Measurements from ENCODE around the gene TRIM43B. TPM values are rescaled to one million over a fixed set of nuclear protein-coding genes. Genes with fewer than 3 reads are reported as not detected.

The TRIM43B gene
- total RNA-seq, 1 donor from 2014 or later, result not detected

Other genes with a start within 250 kb of the TRIM43B start
- gene PROM2, start 210.3 kb downstream of the TRIM43B start, total RNA-seq, result 6.0 TPM
- 2.6 TPM for gene KCNIP3, start 187.4 kb downstream of the TRIM43B start, total RNA-seq
- gene FAHD2A, start 82.0 kb downstream of the TRIM43B start, total RNA-seq, result 19.4 TPM
- not detected for gene TRIM43, start 107.2 kb upstream of the TRIM43B start, total RNA-seq

Data from lower lobe of right lung (tissue), 1 donor.